K562 (cell line): ENCODE measurements around the gene PGAP2. TPM values are rescaled to one million over a fixed set of nuclear protein-coding genes. Genes with fewer than 3 reads are reported as not detected.

Experiments used
- ATAC-seq: fragments of 200-7000 bp; cut with Tn5 transposase; 3 replicates; pipeline ENCODE4 v1.9.1; 2020; ENCODE audit warnings: moderate library complexity
- BruUV-seq: library from RNA; stranded (reverse); fragments of 400-500 nt; replicated peaks from 2 replicates; lab custom pipeline; 2021; lab: Mats Ljungman, UMichigan
- CTCF ChIA-PET: fragments of 300-600 bp; formaldehyde crosslinking; extraction: SDS; loops from one replicate; lab custom pipeline; 2021; ENCODE audit warnings: low intra/inter-chr PET ratio; lab: Yijun Ruan, JAX
- POLR2A ChIA-PET: fragments of 300-600, 350-650 bp; sonication (Branson Sonifier 250); formaldehyde crosslinking; extraction: SDS; loops from one replicate; lab custom pipeline; 2021; ENCODE audit warnings: antibody characterized with exemption, inconsistent platforms; lab: Yijun Ruan, JAX
- DNase-seq, 4 experiments: peaks; one replicate each; pipeline versions ENCODE4 v3.0.0 to v3.0.0-alpha.2; 2011 to 2018; ENCODE audit warnings: low spot score in 3 of 4, mixed read lengths in 3 of 4; ENCODE audit errors: extremely low read depth in 1 of 4
- FAIRE-seq: peaks from 2 replicates; lab custom pipeline; 2011; peaks lifted over from hg19 to GRCh38; lab: Jason Lieb, UNC
- H2AFZ ChIP-seq: 2 replicates; pipeline ENCODE4 v1.6.0; 2011; ENCODE audit warnings: low read depth, low read length, control low read depth, inconsistent platforms
- H3K27ac ChIP-seq: fragments of 200-600 bp; 3 replicates; pipeline ENCODE4 v1.8.0; 2011; ENCODE audit warnings: low read depth, mild to moderate bottlenecking, control low read depth, inconsistent platforms, low read length, moderate library complexity, mixed read lengths; ENCODE audit errors: extremely low read depth
- H3K27me3 ChIP-seq, 2 experiments: fragments of 300-600 bp in 1 of 2; 2 replicates in 1 of 2; 3 replicates in 1 of 2; pipeline versions ENCODE4 v1.6.0 to v1.8.0; 2011; ENCODE audit warnings: inconsistent platforms in 2 of 2, low read length in 2 of 2, mild to moderate bottlenecking in 1 of 2, mixed read lengths in 1 of 2, moderate library complexity in 1 of 2; ENCODE audit not compliant: control insufficient read depth in 2 of 2, insufficient read depth in 2 of 2
- H3K36me3 ChIP-seq: fragments of 300-600 bp; 3 replicates; pipeline ENCODE4 v1.8.0; 2011; ENCODE audit warnings: mild to moderate bottlenecking, low read length, inconsistent platforms; ENCODE audit not compliant: control insufficient read depth, insufficient read depth
- H3K4me1 ChIP-seq, 2 experiments: fragments of 200-600 bp in 1 of 2; replicated peaks in 1 of 2; 2 replicates in 1 of 2; 3 replicates in 1 of 2; pipeline versions ENCODE4 v1.5.1 to v1.8.0; 2011; ENCODE audit warnings: inconsistent platforms in 2 of 2, low read length in 2 of 2, mild to moderate bottlenecking in 1 of 2, mixed read lengths in 1 of 2, moderate library complexity in 1 of 2; ENCODE audit not compliant: control insufficient read depth in 2 of 2, insufficient read depth in 2 of 2
- H3K4me2 ChIP-seq: 2 replicates; pipeline ENCODE4 v1.6.1; 2011; ENCODE audit warnings: low read length, control low read depth, inconsistent platforms, mixed read lengths; ENCODE audit not compliant: insufficient read depth
- H3K4me3 ChIP-seq: fragments of 200-600 bp; sonication (generic), shearing (Covaris generic); 2 replicates; pipeline ENCODE4 v1.5.1; 2016; ENCODE audit warnings: control low read depth, inconsistent platforms
- H3K79me2 ChIP-seq: fragments of 200-600 bp; 3 replicates; pipeline ENCODE4 v1.8.0; 2011; ENCODE audit warnings: low read length, inconsistent platforms; ENCODE audit not compliant: control insufficient read depth, insufficient read depth
- H3K9ac ChIP-seq, 2 experiments: 2 replicates each; pipeline versions ENCODE4 v1.6.0 to v1.6.1; 2011; ENCODE audit warnings: low read depth in 2 of 2, low read length in 2 of 2, control low read depth in 1 of 2, inconsistent platforms in 1 of 2, mild to moderate bottlenecking in 1 of 2, mixed read lengths in 1 of 2; ENCODE audit not compliant: insufficient read depth in 1 of 2
- H3K9me1 ChIP-seq: one replicate; pipeline ENCODE4 v1.6.0; 2011; ENCODE audit warnings: inconsistent platforms, mild to moderate bottlenecking, low read length, moderate library complexity; ENCODE audit not compliant: control insufficient read depth, insufficient read depth
- H3K9me3 ChIP-seq: replicated peaks from 2 replicates; pipeline ENCODE4 v1.5.1; 2011; ENCODE audit warnings: low read depth, low read length, inconsistent platforms; ENCODE audit not compliant: control insufficient read depth, insufficient read depth
- H4K20me1 ChIP-seq: replicated peaks from 2 replicates; pipeline ENCODE4 v1.6.1; 2011; ENCODE audit warnings: low read length, inconsistent platforms, mixed read lengths; ENCODE audit not compliant: control insufficient read depth, insufficient read depth
- ADNP ChIP-seq: fragments of 200-800 bp; sonication (Bioruptor generic); IDR thresholded peaks from 2 replicates; pipeline ENCODE4 v1.6.1; 2016; ENCODE audit warnings: missing genetic modification characterization, missing compliant biosample characterization
- BCOR ChIP-seq: fragments of 450-650 bp; IDR thresholded peaks from 2 replicates; pipeline ENCODE4 v1.6.1; 2016
- CHD4 ChIP-seq: fragments of 200-600 bp; sonication (generic); IDR thresholded peaks from 3 replicates; pipeline ENCODE4 v1.6.1; 2012; ENCODE audit warnings: low read depth, mild to moderate bottlenecking, mixed read lengths, low read length, inconsistent platforms; ENCODE audit not compliant: insufficient read depth, insufficient replicate concordance, poor library complexity, severe bottlenecking
- HDAC2 ChIP-seq: fragments of 450-650 bp; IDR thresholded peaks from 2 replicates; pipeline ENCODE4 v1.6.1; 2016; ENCODE audit warnings: mild to moderate bottlenecking
- KDM1A ChIP-seq, 2 experiments: fragments of 450-650 bp; IDR thresholded peaks; 2 replicates each; pipeline ENCODE4 v1.6.1; 2016; ENCODE audit warnings: mild to moderate bottlenecking in 2 of 2
- RBM25 ChIP-seq: fragments of 200-400 bp; formaldehyde crosslinking; IDR thresholded peaks from 2 replicates; pipeline ENCODE4 v1.6.1; 2018; ENCODE audit warnings: low read length, low read depth, moderate library complexity; ENCODE audit not compliant: severe bottlenecking
- RCOR1 ChIP-seq, 2 experiments: IDR thresholded peaks; 2 replicates each; pipeline ENCODE4 v1.6.1; 2012; ENCODE audit warnings: low read depth in 2 of 2, low read length in 2 of 2, borderline replicate concordance in 1 of 2, improper control_type of control experiment in 1 of 2
- RFX1 ChIP-seq: fragments of 450-650 bp; IDR thresholded peaks from 2 replicates; pipeline ENCODE4 v1.6.1; 2016; ENCODE audit warnings: mild to moderate bottlenecking, moderate library complexity
- SMARCA4 ChIP-seq: fragments of 450-650 bp; IDR thresholded peaks from 2 replicates; pipeline ENCODE4 v1.6.1; 2016
- SMARCA5 ChIP-seq: fragments of 450-650 bp; IDR thresholded peaks from 2 replicates; pipeline ENCODE4 v1.6.1; 2016
- SRSF3 ChIP-seq: fragments of 200-400 bp; formaldehyde crosslinking; IDR thresholded peaks from 2 replicates; pipeline ENCODE4 v1.6.1; 2016; ENCODE audit warnings: mild to moderate bottlenecking, low read length, moderate library complexity; ENCODE audit not compliant: insufficient read depth
- TARDBP ChIP-seq: fragments of 450-650 bp; IDR thresholded peaks from 2 replicates; pipeline ENCODE4 v1.6.1; 2016
- WGBS: fragments of 100-300 bp; shearing (Covaris generic); methylation state at CpG from one replicate; pipeline ENCODE4 v1.1.6; 2016; ENCODE audit warnings: low coverage, mixed read lengths; ENCODE audit not compliant: insufficient coverage; ENCODE audit errors: missing lambda C conversion rate; 5-methylcytosine and 5-hydroxymethylcytosine counted together
- in situ Hi-C: fragments of 300-500 bp; cut with MboI; formaldehyde crosslinking; loops from 4 replicates; pipeline ENCODE4 v1.15.0; 2018; ENCODE audit warnings: inconsistent platforms, mixed read lengths
- intact Hi-C: fragments of 100-400 bp; cut with micrococcal nuclease; formaldehyde crosslinking; loops from 2 replicates; pipeline ENCODE4 v1.14.2; 2022
- polyA plus RNA-seq, 8 experiments: library from polyadenylated mRNA; depleted of rRNA in 4 of 8; stranded (reverse) in 5 of 8; unstranded in 3 of 8; fragments of >200 nt; fragmentation: Nextera tagmentation in 2 of 8; fragmentation: Illumina TruSeq in 1 of 8; extraction: Ambion mirVana in 2 of 8; extraction: Trizol in 1 of 8; gene quantifications; 2 replicates each; pipeline versions ENCODE4 v1.2.1 to v1.2.3, GENCODE V29; 2011 to 2014; ENCODE audit warnings: inconsistent platforms in 1 of 8, missing spikeins in 1 of 8
- total RNA-seq, 7 experiments: library from RNA; depleted of rRNA in 6 of 7; stranded (reverse); fragments of >200 nt in 6 of 7; fragmentation: Illumina TruSeq in 2 of 7; extraction: Trizol in 2 of 7; gene quantifications; 2 replicates each; pipeline versions ENCODE4 v1.2.1 to v1.2.3, GENCODE V29; 2011 to 2021; ENCODE audit warnings: low replicate concordance in 1 of 7
- TF ChIP-seq, protein P1 (sequence below): fragments of 200-800 bp; sonication (Bioruptor generic); IDR thresholded peaks from 2 replicates; pipeline ENCODE4 v1.6.1; 2017; ENCODE audit warnings: missing genetic modification characterization, missing compliant biosample characterization

PGAP2 gene
- total and polyA plus RNA-seq, 9 of the 15 experiments (the other 6 are each of a cell fraction or from before 2014, with no cell fraction given): 17.9 to 47.2 (median 33.7) TPM

DNA sequence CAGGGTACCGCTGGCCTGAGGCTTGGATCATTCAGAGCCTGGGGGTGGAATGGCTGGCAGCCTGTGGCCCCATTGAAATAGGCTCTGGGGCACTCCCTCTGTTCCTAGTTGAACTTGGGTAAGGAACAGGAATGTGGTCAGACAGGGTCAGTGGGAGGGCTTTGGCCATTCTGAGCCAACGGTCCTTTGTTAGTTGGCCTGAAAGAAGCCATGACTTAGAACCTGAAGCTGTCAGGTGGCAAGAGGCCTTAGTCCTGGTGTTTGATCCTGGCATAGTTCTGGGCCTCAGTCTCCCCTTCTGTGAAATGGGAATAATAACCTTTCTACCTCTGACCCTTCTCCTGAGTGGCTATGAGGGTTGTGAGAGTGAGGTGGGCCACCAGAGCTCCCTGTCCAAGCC lies 8.3 kb downstream of the PGAP2 start:
- Histone ChIP-seq H3K36me3 (peaks cover 20% of the 10 kb centered on the region; the same call in 2 of the 3 replicates), H3K27me3 (no peaks in the 10 kb centered on the region), H3K4me2 (no peak overlapping the region), H3K4me1 (peaks cover 9 to 20% of the 10 kb centered on the region in 2 experiments), H3K9me3 (no peaks in the 10 kb centered on the region), H4K20me1 (no peaks in the 10 kb centered on the region)
- WGBS: 75% methylated on average over 2 of the region's 2 CpGs
- intact Hi-C loops (no loop called here), in situ Hi-C loops (loop anchor here (25.0 kb wide), 1 partner anchor 354 kb away; no protein-coding TSS in a partner anchor)
- ChIA-PET CTCF (no interaction called here), POLR2A (interaction anchor here (0.7 kb wide), 1 partner anchor 172 kb away, joined by 3 read pairs; the partner anchor contains the start of gene ART1)
- FAIRE-seq: no peak
- TF ChIP-seq BCOR (peak; percentile 90), RFX1 (no peak), CHD4 (peak; percentile 61), SRSF3 (no peak), KDM1A (IDR thresholded peaks at IDR 0.05) (peak in 1 of 2 experiments; percentile 76; a peak in 2 of 4 replicates), ADNP (peak; percentile 57; the same call in 1 of the 2 replicates), HDAC2 (peak; percentile 64; the same call in 1 of the 2 replicates), TARDBP (no peak), RCOR1 (IDR thresholded peaks at IDR 0.05; ENCODE audit: borderline replicate concordance in 1 of 2, low read depth in 2 of 2, low read length in 2 of 2) (peak in 1 of 2 experiments; percentile 81; a peak in 2 of 4 replicates), RBM25 (peak; percentile 93), SMARCA4 (no peak), SMARCA5 (peak; percentile 51; the same call in 1 of the 2 replicates)
- TF ChIP-seq, protein P1, sequence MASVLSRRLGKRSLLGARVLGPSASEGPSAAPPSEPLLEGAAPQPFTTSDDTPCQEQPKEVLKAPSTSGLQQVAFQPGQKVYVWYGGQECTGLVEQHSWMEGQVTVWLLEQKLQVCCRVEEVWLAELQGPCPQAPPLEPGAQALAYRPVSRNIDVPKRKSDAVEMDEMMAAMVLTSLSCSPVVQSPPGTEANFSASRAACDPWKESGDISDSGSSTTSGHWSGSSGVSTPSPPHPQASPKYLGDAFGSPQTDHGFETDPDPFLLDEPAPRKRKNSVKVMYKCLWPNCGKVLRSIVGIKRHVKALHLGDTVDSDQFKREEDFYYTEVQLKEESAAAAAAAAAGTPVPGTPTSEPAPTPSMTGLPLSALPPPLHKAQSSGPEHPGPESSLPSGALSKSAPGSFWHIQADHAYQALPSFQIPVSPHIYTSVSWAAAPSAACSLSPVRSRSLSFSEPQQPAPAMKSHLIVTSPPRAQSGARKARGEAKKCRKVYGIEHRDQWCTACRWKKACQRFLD: no peak
- TF ChIP-seq, all 486 proteins: peak for 8
- ATAC-seq (no peak), DNase-seq (no peak)
- Histone ChIP-seq H3K4me3 (no peak overlapping the region), H3K79me2 (no peaks in the 10 kb centered on the region; the same call in 2 of the 3 replicates), H3K9ac (peak overlapping the region in 1 of 2 experiments; percentile 3; a peak in 1 of 4 replicates), H3K27ac (no peak overlapping the region), H2AFZ (no peak overlapping the region), H3K9me1 (no peaks in the 10 kb centered on the region)
- no TSS peak for BruUV-seq
